WTC11 (cell line): ENCODE data around the gene METTL22. TPM values are rescaled to one million over a fixed set of nuclear protein-coding genes. Genes with fewer than 3 reads are reported as not detected.

Experiments
- ATAC-seq: fragments of 200-7000 bp; cut with Tn5 transposase; 2 replicates; pipeline ENCODE4 v1.10.0; 2021; ENCODE audit warnings: mild to moderate bottlenecking, moderate library complexity
- Bru-seq: library from RNA; stranded (reverse); fragments of 400-500 nt; gene quantifications from one replicate; lab custom pipeline; 2021; lab: Mats Ljungman, UMichigan
- CTCF ChIA-PET: fragments of 300-600 bp; sonication (Branson Sonifier 250); formaldehyde crosslinking; loops from one replicate; lab custom pipeline; 2021; ENCODE audit warnings: antibody characterized with exemption; lab: Charles Lee
- POLR2A ChIA-PET: fragments of 350-600 bp; sonication (Branson Sonifier 250); formaldehyde crosslinking; loops from one replicate; lab custom pipeline; 2021; ENCODE audit warnings: antibody characterized with exemption; lab: Charles Lee
- DNase-seq: peaks from one replicate; pipeline ENCODE4 v3.0.0; 2021; ENCODE audit warnings: low spot score
- H3K27ac Mint-ChIP-seq: 2 replicates; pipeline ENCODE4 v1.8.0; 2021; ENCODE audit warnings: mixed read lengths
- H3K27me3 Mint-ChIP-seq: 2 replicates; pipeline ENCODE4 v1.8.0; 2021; ENCODE audit warnings: low read depth, mild to moderate bottlenecking, moderate library complexity, mixed read lengths
- H3K36me3 Mint-ChIP-seq: 2 replicates; pipeline ENCODE4 v1.8.0; 2021; ENCODE audit warnings: mixed read lengths
- H3K4me1 Mint-ChIP-seq: 2 replicates; pipeline ENCODE4 v1.8.0; 2022; ENCODE audit warnings: mixed read lengths
- H3K4me3 Mint-ChIP-seq: 2 replicates; pipeline ENCODE4 v1.8.0; 2021; ENCODE audit warnings: mild to moderate bottlenecking, moderate library complexity, mixed read lengths
- H3K9me3 Mint-ChIP-seq: 2 replicates; pipeline ENCODE4 v1.8.0; 2021; ENCODE audit warnings: mixed read lengths
- CREM ChIP-seq: sonication (generic); formaldehyde crosslinking; IDR thresholded peaks from 2 replicates; pipeline ENCODE4 v1.8.1; 2022; ENCODE audit warnings: mild to moderate bottlenecking, missing genetic modification reagents, moderate library complexity
- ESRRA ChIP-seq: sonication (generic); formaldehyde crosslinking; IDR thresholded peaks from 2 replicates; pipeline ENCODE4 v1.8.1; 2022; ENCODE audit warnings: mild to moderate bottlenecking, missing genetic modification reagents, borderline replicate concordance
- FOXJ3 ChIP-seq: sonication (generic); formaldehyde crosslinking; IDR thresholded peaks from 2 replicates; pipeline ENCODE4 v1.9.0; 2021; ENCODE audit warnings: missing genetic modification reagents, mild to moderate bottlenecking, borderline replicate concordance
- FOXK1 ChIP-seq: sonication (generic); formaldehyde crosslinking; IDR thresholded peaks from 2 replicates; pipeline ENCODE4 v1.8.0; 2022; ENCODE audit warnings: mild to moderate bottlenecking, moderate library complexity, missing genetic modification reagents
- FOXP4 ChIP-seq: sonication (generic); formaldehyde crosslinking; IDR thresholded peaks from 2 replicates; pipeline ENCODE4 v1.8.0; 2022; ENCODE audit warnings: mild to moderate bottlenecking, missing genetic modification reagents
- JAZF1 ChIP-seq: fragments of 250-450 bp; sonication (Bioruptor Pico); IDR thresholded peaks from 2 replicates; pipeline ENCODE4 v1.9.0; 2021; ENCODE audit warnings: moderate library complexity, mild to moderate bottlenecking, inconsistent platforms
- MAX ChIP-seq: sonication (generic); formaldehyde crosslinking; IDR thresholded peaks from 2 replicates; pipeline ENCODE4 v1.8.0; 2022; ENCODE audit warnings: mild to moderate bottlenecking, missing genetic modification reagents
- NR1H2 ChIP-seq: sonication (generic); formaldehyde crosslinking; IDR thresholded peaks from 2 replicates; pipeline ENCODE4 v1.9.0; 2021; ENCODE audit warnings: mild to moderate bottlenecking, moderate library complexity, missing genetic modification reagents
- PREB ChIP-seq: sonication (generic); formaldehyde crosslinking; IDR thresholded peaks from 2 replicates; pipeline ENCODE4 v1.8.1; 2022; ENCODE audit warnings: mild to moderate bottlenecking, missing genetic modification reagents, moderate library complexity, borderline replicate concordance
- SMAD3 ChIP-seq: sonication (generic); formaldehyde crosslinking; IDR thresholded peaks from 2 replicates; pipeline ENCODE4 v1.8.0; 2022; ENCODE audit warnings: missing genetic modification reagents, mild to moderate bottlenecking, borderline replicate concordance
- SMAD4 ChIP-seq: sonication (generic); formaldehyde crosslinking; IDR thresholded peaks from 2 replicates; pipeline ENCODE4 v1.8.0; 2022; ENCODE audit warnings: mild to moderate bottlenecking, missing genetic modification reagents
- SP1 ChIP-seq: sonication (generic); formaldehyde crosslinking; conservative IDR thresholded peaks from 2 replicates; pipeline ENCODE4 v1.8.1; 2022; ENCODE audit warnings: missing genetic modification reagents
- USF2 ChIP-seq: sonication (generic); formaldehyde crosslinking; IDR thresholded peaks from 2 replicates; pipeline ENCODE4 v1.8.1; 2023; ENCODE audit warnings: mild to moderate bottlenecking, missing genetic modification reagents, moderate library complexity
- ZNF219 ChIP-seq: sonication (generic); formaldehyde crosslinking; IDR thresholded peaks from 2 replicates; pipeline ENCODE4 v1.8.0; 2023; ENCODE audit warnings: missing genetic modification reagents, mild to moderate bottlenecking, borderline replicate concordance
- ZNF425 ChIP-seq: fragments of 250-450 bp; sonication (Bioruptor Pico); conservative IDR thresholded peaks from 2 replicates; pipeline ENCODE4 v1.9.0; 2021; ENCODE audit warnings: mild to moderate bottlenecking
- long read RNA-seq, 3 experiments: library from RNA in 1 of 3; library from capped mRNA in 1 of 3; library from polyadenylated mRNA in 1 of 3; unstranded in 2 of 3; stranded (forward) in 1 of 3; transcript quantifications; one replicate each; pipeline ENCODE4 v2.0.0, GENCODE V29; 2021
- total RNA-seq: library from RNA; stranded (reverse); gene quantifications from 3 replicates; pipeline ENCODE4 v1.2.3, GENCODE V29; 2021
- TF ChIP-seq, protein P1 (sequence below): sonication (generic); formaldehyde crosslinking; IDR thresholded peaks from 2 replicates; pipeline ENCODE4 v1.8.0; 2022; ENCODE audit warnings: mild to moderate bottlenecking, missing genetic modification reagents
- TF ChIP-seq, protein P2 (sequence below): fragments of 250-450 bp; sonication (Bioruptor Pico); IDR thresholded peaks from 2 replicates; pipeline ENCODE4 v1.9.0; 2021; ENCODE audit warnings: mild to moderate bottlenecking
- TF ChIP-seq, protein P3 (sequence below): sonication (generic); formaldehyde crosslinking; IDR thresholded peaks from 2 replicates; pipeline ENCODE4 v1.8.1; 2023; ENCODE audit warnings: mild to moderate bottlenecking, moderate library complexity, missing genetic modification reagents

METTL22 gene, protein sequence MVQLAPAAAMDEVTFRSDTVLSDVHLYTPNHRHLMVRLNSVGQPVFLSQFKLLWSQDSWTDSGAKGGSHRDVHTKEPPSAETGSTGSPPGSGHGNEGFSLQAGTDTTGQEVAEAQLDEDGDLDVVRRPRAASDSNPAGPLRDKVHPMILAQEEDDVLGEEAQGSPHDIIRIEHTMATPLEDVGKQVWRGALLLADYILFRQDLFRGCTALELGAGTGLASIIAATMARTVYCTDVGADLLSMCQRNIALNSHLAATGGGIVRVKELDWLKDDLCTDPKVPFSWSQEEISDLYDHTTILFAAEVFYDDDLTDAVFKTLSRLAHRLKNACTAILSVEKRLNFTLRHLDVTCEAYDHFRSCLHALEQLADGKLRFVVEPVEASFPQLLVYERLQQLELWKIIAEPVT
- total RNA-seq (48.1 to 82.0 TPM (median 52.9 TPM) in 3 replicates), Bru-seq, nascent RNA (percentile 79 among the genes with signal in this experiment)
- long read RNA-seq, experiment 1, full-length matches to known transcripts, result 42 of 84 reads
- long read RNA-seq, experiment 1, partial matches to known transcripts, result 12 of 84 reads
- long read RNA-seq, experiment 1, other reads (novel, unspliced or antisense), result 30 of 84 reads
- long read RNA-seq, experiment 2, full-length matches to known transcripts, result 7 of 41 reads
- long read RNA-seq, experiment 2, partial matches to known transcripts, result 14 of 41 reads
- long read RNA-seq, experiment 2, other reads (novel, unspliced or antisense), result 20 of 41 reads
- long read RNA-seq, experiment 3, full-length matches to known transcripts, result 14 of 29 reads
- long read RNA-seq, experiment 3, partial matches to known transcripts, result 1 of 29 reads
- long read RNA-seq, experiment 3, other reads (novel, unspliced or antisense), result 14 of 29 reads

DNA sequence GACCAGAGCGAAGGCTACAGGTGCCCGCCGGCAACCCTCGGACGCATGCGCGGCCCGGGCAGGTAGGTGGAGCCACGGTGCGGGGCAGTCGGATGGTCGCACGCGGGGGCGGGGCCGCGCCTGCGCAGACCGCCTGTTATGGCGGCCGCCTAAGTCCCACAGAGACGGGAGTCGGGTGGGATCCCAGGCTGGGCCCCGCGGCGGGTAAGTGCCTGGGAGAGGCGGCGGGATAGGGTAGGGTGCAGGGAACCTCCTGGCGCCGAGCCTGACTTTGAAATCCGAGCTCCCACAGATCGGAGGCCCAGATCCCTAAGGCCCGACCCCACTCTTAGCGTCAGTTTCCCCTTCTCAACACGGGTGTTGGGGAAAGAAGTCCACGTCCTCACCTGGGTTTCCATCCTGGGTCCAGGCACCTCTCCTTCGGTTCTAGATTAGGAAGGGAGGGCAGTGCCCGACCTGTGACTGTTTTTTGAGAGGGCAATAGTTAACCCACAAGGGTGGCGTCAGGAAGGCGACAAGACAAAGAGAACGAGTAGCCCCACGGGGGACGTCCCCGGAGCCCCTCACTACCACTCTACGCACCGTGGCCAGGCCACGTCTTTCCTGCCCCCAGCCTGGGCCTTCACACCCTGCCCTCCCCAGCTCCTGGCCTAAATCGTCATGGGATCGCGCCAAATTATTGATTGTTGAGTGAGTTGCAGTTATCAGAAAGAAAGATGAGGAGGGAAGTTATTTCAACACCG lies at the start of gene METTL22:
Gene METTL22 (plus strand): TSS at position 127 of the 743 bp plus-strand sequence. CDS start 3,968 bp downstream, outside the sequence.
- POLR2A ChIA-PET, result interaction anchor here (0.6 to 1.2 kb wide), 3 partner anchors 13 to 121 kb away, joined by 3 to 7 read pairs (median 6); partner anchors contain the start of gene TMEM114
- DNase-seq (peak; percentile 94), ATAC-seq (peak; percentile 94)
- Mint-ChIP-seq H3K9me3 (no peaks in the 10 kb centered on the region), H3K4me3 (peak within 1 kb of the TSS; percentile 100), H3K4me1 (peaks cover 9% of the 10 kb centered on the region; the same call in 1 of the 2 replicates), H3K36me3 (peaks cover 13% of the 10 kb centered on the region), H3K27ac (peak within 1 kb of the TSS; percentile 97), H3K27me3 (peaks cover 5% of the 10 kb centered on the region; the same call in 1 of the 2 replicates)
- CTCF ChIA-PET, result interaction anchor here (0.6 to 2.1 kb wide), 4 partner anchors 14 to 537 kb away, joined by 3 to 15 read pairs (median 3); no protein-coding TSS in a partner anchor
- TF ChIP-seq, protein P1, sequence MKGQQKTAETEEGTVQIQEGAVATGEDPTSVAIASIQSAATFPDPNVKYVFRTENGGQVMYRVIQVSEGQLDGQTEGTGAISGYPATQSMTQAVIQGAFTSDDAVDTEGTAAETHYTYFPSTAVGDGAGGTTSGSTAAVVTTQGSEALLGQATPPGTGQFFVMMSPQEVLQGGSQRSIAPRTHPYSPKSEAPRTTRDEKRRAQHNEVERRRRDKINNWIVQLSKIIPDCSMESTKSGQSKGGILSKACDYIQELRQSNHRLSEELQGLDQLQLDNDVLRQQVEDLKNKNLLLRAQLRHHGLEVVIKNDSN (CRISPR knock-in tag), result 0 out of 2 replicates have a peak, but pooled peaks have one; percentile 15
- TF ChIP-seq NR1H2 (CRISPR knock-in tag), result no peak
- 0 out of 2 replicates have a peak, but pooled peaks have one; percentile 51 for TF ChIP-seq FOXP4 (CRISPR knock-in tag)
- no peak for TF ChIP-seq ZNF219 (CRISPR knock-in tag)
- TF ChIP-seq SMAD4 (CRISPR knock-in tag), result no peak
- TF ChIP-seq PREB (CRISPR knock-in tag), result peak; percentile 74; the same call in 1 of the 2 replicates
- TF ChIP-seq USF2 (CRISPR knock-in tag), result no peak
- TF ChIP-seq FOXJ3, result no peak
- TF ChIP-seq ESRRA (CRISPR knock-in tag), result no peak
- peak; percentile 78; the same call in 1 of the 2 replicates for TF ChIP-seq SP1 (CRISPR knock-in tag)
- no peak for TF ChIP-seq JAZF1 (CRISPR knock-in tag)
- no peak for TF ChIP-seq ZNF425 (CRISPR knock-in tag)
- TF ChIP-seq FOXK1 (CRISPR knock-in tag), result 0 out of 2 replicates have a peak, but pooled peaks have one; percentile 36
- TF ChIP-seq, protein P2, sequence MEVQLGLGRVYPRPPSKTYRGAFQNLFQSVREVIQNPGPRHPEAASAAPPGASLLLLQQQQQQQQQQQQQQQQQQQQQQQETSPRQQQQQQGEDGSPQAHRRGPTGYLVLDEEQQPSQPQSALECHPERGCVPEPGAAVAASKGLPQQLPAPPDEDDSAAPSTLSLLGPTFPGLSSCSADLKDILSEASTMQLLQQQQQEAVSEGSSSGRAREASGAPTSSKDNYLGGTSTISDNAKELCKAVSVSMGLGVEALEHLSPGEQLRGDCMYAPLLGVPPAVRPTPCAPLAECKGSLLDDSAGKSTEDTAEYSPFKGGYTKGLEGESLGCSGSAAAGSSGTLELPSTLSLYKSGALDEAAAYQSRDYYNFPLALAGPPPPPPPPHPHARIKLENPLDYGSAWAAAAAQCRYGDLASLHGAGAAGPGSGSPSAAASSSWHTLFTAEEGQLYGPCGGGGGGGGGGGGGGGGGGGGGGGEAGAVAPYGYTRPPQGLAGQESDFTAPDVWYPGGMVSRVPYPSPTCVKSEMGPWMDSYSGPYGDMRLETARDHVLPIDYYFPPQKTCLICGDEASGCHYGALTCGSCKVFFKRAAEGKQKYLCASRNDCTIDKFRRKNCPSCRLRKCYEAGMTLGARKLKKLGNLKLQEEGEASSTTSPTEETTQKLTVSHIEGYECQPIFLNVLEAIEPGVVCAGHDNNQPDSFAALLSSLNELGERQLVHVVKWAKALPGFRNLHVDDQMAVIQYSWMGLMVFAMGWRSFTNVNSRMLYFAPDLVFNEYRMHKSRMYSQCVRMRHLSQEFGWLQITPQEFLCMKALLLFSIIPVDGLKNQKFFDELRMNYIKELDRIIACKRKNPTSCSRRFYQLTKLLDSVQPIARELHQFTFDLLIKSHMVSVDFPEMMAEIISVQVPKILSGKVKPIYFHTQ, result no peak
- no peak for TF ChIP-seq SMAD3
- TF ChIP-seq, protein P3, sequence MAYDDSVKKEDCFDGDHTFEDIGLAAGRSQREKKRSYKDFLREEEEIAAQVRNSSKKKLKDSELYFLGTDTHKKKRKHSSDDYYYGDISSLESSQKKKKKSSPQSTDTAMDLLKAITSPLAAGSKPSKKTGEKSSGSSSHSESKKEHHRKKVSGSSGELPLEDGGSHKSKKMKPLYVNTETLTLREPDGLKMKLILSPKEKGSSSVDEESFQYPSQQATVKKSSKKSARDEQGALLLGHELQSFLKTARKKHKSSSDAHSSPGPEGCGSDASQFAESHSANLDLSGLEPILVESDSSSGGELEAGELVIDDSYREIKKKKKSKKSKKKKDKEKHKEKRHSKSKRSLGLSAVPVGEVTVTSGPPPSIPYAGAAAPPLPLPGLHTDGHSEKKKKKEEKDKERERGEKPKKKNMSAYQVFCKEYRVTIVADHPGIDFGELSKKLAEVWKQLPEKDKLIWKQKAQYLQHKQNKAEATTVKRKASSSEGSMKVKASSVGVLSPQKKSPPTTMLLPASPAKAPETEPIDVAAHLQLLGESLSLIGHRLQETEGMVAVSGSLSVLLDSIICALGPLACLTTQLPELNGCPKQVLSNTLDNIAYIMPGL (CRISPR knock-in tag), result 0 out of 2 replicates have a peak, but pooled peaks have one; percentile 28
- peak; percentile 55 for TF ChIP-seq MAX (CRISPR knock-in tag)
- TF ChIP-seq CREM (CRISPR knock-in tag), result peak; percentile 33; the same call in 1 of the 2 replicates
